ENCODE data around the gene LYSMD3. TPM values are rescaled to one million over a fixed set of nuclear protein-coding genes. Genes with fewer than 3 reads are reported as not detected.

The LYSMD3 gene
- total and polyA plus RNA-seq, 2 donors from 2014 or later: 7.3 to 18.7 TPM

DNA sequence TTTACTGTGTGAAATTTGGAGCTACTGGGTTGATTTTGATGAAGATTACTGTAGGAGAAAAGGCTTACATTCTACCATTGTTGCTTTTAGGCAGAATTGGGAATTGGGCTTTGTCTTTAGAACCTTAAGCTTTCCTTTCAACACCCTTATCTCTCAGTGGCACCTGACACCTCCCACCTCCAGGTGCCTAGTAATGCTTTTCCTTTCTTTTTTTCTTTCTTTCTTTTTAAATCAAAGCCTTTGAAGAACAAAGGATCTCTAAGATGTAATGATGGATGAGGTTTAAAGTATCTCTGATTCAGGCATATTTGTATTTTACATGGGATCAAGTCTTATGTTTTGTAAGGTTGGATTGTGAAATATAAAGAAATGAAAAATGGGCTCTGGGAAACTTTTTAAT, 26.3 kb upstream of the LYSMD3 start:
- DNase-seq: no peak
- TF ChIP-seq, protein P1, sequence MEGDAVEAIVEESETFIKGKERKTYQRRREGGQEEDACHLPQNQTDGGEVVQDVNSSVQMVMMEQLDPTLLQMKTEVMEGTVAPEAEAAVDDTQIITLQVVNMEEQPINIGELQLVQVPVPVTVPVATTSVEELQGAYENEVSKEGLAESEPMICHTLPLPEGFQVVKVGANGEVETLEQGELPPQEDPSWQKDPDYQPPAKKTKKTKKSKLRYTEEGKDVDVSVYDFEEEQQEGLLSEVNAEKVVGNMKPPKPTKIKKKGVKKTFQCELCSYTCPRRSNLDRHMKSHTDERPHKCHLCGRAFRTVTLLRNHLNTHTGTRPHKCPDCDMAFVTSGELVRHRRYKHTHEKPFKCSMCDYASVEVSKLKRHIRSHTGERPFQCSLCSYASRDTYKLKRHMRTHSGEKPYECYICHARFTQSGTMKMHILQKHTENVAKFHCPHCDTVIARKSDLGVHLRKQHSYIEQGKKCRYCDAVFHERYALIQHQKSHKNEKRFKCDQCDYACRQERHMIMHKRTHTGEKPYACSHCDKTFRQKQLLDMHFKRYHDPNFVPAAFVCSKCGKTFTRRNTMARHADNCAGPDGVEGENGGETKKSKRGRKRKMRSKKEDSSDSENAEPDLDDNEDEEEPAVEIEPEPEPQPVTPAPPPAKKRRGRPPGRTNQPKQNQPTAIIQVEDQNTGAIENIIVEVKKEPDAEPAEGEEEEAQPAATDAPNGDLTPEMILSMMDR (IDR thresholded peaks at IDR 0.05; ENCODE audit: borderline replicate concordance, extremely low read depth, insufficient read depth): no peak
- Histone ChIP-seq H3K27ac (ENCODE audit: low read depth in 2 of 2, low read length in 2 of 2) (no peak overlapping the region), H3K36me3 (ENCODE audit: control insufficient read depth in 2 of 3, insufficient read depth in 3 of 3, low read length in 3 of 3) (no peaks in the 10 kb centered on the region), H3K4me3 (ENCODE audit: low read length in 3 of 3) (no peak overlapping the region), H3K4me1 (ENCODE audit: control insufficient read depth in 2 of 3, insufficient read depth in 2 of 3, low read depth in 1 of 3, low read length in 3 of 3) (peaks cover 0 to 4% (median 0%) of the 10 kb centered on the region in 3 donors), H3K9me3 (ENCODE audit: control insufficient read depth in 2 of 3, insufficient read depth in 1 of 3, low read length in 3 of 3) (no peaks in the 10 kb centered on the region), H3K9ac (ENCODE audit: low read length in 3 of 3) (no peak overlapping the region), H3K27me3 (ENCODE audit: control insufficient read depth, insufficient read depth, low read length) (peaks cover 8% of the 10 kb centered on the region)
- FAIRE-seq: no peak
- intact Hi-C loops (cut with DNase I): no loop called here

DNA sequence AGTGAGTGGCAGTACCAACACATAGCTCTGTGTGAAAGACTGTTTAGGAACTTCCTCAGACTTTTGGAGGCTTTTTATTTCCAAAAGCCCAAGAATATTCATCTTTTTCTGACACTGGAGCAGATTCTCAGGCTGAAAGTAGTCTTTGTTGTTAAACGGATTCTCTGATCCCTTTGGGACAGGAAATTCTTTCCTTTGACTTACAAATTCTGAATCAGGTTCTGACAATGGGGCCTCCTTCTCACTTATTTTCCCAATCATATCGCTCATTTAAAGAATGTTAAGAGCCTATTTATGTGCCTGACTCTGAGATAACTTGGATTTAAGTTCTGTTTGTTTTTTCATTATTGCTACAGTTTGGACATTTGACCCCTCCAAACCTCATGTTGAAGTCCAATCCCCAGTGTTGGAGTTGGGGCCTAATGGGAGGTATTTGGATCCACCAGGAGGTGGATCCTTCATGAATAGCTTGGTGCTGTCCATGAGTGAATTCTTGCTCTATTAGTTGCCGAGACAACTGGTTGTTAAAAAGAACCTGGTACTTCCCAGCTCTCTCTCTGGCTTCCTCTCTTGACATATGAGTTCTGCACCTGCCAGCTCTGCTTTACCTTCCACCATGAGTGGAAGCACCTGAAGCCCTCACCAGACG, 25.1 kb upstream of the LYSMD3 start:
- TF ChIP-seq, protein P1 (IDR thresholded peaks at IDR 0.05; ENCODE audit: borderline replicate concordance, extremely low read depth, insufficient read depth): no peak
- H3K9ac ChIP-seq (ENCODE audit: low read length in 3 of 3): no peak overlapping the region
- no peak overlapping the region for H3K27ac ChIP-seq (ENCODE audit: low read depth in 2 of 2, low read length in 2 of 2)
- peaks cover 0 to 4% (median 0%) of the 10 kb centered on the region in 3 donors for H3K4me1 ChIP-seq (ENCODE audit: control insufficient read depth in 2 of 3, insufficient read depth in 2 of 3, low read depth in 1 of 3, low read length in 3 of 3)
- FAIRE-seq (no peak), DNase-seq (no peak)
- no peaks in the 10 kb centered on the region for H3K36me3 ChIP-seq (ENCODE audit: control insufficient read depth in 2 of 3, insufficient read depth in 3 of 3, low read length in 3 of 3)
- intact Hi-C loops (cut with DNase I): no loop called here
- H3K4me3 ChIP-seq (ENCODE audit: low read length in 3 of 3): no peak overlapping the region
- H3K27me3 ChIP-seq (ENCODE audit: control insufficient read depth, insufficient read depth, low read length): peaks cover 8% of the 10 kb centered on the region
- no peaks in the 10 kb centered on the region for H3K9me3 ChIP-seq (ENCODE audit: control insufficient read depth in 2 of 3, insufficient read depth in 1 of 3, low read length in 3 of 3)

DNA sequence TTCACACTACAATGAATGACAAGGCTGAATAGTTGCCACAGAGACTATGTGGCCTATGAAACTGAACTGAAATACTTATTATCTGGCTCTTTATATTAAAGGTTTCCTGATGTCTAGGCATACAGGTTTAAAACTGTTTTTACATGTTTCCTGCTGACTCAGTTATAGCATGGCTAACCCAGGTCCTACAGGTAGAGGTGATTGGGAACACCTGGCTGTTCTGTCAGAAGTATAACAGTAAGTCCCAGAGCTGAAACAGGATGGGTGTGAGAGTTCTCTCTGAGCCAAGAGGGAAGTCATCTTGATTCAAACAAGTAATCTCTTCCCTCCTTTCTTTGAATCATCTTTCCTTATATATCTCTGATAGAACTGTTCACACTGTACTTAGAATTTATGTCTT, 24.3 kb upstream of the LYSMD3 start:
- H3K9ac ChIP-seq (ENCODE audit: low read length in 3 of 3): no peak overlapping the region
- peaks cover 8% of the 10 kb centered on the region for H3K27me3 ChIP-seq (ENCODE audit: control insufficient read depth, insufficient read depth, low read length)
- no peak for FAIRE-seq
- no peaks in the 10 kb centered on the region for H3K9me3 ChIP-seq (ENCODE audit: control insufficient read depth in 2 of 3, insufficient read depth in 1 of 3, low read length in 3 of 3)
- H3K27ac ChIP-seq (ENCODE audit: low read depth in 2 of 2, low read length in 2 of 2): no peak overlapping the region
- no peak overlapping the region for H3K4me3 ChIP-seq (ENCODE audit: low read length in 3 of 3)
- no peaks in the 10 kb centered on the region for H3K36me3 ChIP-seq (ENCODE audit: control insufficient read depth in 2 of 3, insufficient read depth in 3 of 3, low read length in 3 of 3)
- TF ChIP-seq, protein P1 (IDR thresholded peaks at IDR 0.05; ENCODE audit: borderline replicate concordance, extremely low read depth, insufficient read depth): no peak
- no peak for DNase-seq
- intact Hi-C loops (cut with DNase I): no loop called here
- H3K4me1 ChIP-seq (ENCODE audit: control insufficient read depth in 2 of 3, insufficient read depth in 2 of 3, low read depth in 1 of 3, low read length in 3 of 3): peaks cover 0 to 4% (median 0%) of the 10 kb centered on the region in 3 donors

DNA sequence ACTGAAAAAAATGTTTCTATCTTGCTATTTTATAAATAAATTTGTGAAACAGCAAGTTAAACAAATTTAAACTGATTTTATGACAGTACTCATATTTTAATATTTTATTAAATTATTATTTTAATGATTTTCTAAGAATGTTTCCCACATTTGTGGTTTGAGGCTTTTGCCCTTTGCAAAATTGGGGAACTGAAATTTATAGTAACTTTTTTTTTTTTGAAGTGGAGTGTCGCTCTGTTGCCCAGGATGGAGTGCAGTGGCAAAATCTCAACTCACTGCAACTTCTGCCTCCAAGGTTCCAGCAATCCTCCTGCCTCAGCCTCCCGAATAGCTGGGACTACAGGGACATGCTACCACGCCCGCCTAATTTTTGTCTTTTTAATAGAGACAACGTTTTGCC, 22.0 kb upstream of the LYSMD3 start:
- intact Hi-C loops (cut with DNase I): no loop called here
- H3K4me1 ChIP-seq (ENCODE audit: control insufficient read depth in 2 of 3, insufficient read depth in 2 of 3, low read depth in 1 of 3, low read length in 3 of 3): no peaks in the 10 kb centered on the region
- H3K9me3 ChIP-seq (ENCODE audit: control insufficient read depth in 2 of 3, insufficient read depth in 1 of 3, low read length in 3 of 3): no peaks in the 10 kb centered on the region
- no peak for FAIRE-seq
- H3K27ac ChIP-seq (ENCODE audit: low read depth in 2 of 2, low read length in 2 of 2): no peak overlapping the region
- H3K9ac ChIP-seq (ENCODE audit: low read length in 3 of 3): no peak overlapping the region
- H3K36me3 ChIP-seq (ENCODE audit: control insufficient read depth in 2 of 3, insufficient read depth in 3 of 3, low read length in 3 of 3): no peaks in the 10 kb centered on the region
- DNase-seq: no peak
- H3K27me3 ChIP-seq (ENCODE audit: control insufficient read depth, insufficient read depth, low read length): no peaks in the 10 kb centered on the region
- TF ChIP-seq, protein P1 (IDR thresholded peaks at IDR 0.05; ENCODE audit: borderline replicate concordance, extremely low read depth, insufficient read depth): no peak
- no peak overlapping the region for H3K4me3 ChIP-seq (ENCODE audit: low read length in 3 of 3)
